GM12874 (cell line): ENCODE data around the gene ACSF3.

ENCODE experiments used
- TF ChIP-seq, protein P1 (sequence below): IDR thresholded peaks from 2 replicates; pipeline ENCODE4 v1.5.1; 2011; ENCODE audit warnings: low read depth, mild to moderate bottlenecking, control low read depth, low read length, moderate library complexity; ENCODE audit not compliant: insufficient read depth

The ACSF3 gene

DNA sequence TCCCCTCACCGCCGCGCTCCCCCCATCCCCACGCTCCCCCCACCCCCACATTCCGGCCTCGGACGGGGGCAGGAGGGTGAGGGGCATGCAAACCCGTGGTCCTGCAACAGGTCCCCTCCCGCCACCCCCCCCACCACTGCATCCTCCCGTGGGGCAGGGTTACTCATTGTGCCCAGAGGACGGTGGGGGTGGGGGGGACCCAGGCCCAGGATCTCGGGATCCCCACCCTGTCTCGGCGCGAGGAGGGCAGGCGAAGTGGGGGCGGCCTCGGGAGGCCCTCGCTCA, 98.2 kb downstream of the ACSF3 start:
- TF ChIP-seq, protein P1, sequence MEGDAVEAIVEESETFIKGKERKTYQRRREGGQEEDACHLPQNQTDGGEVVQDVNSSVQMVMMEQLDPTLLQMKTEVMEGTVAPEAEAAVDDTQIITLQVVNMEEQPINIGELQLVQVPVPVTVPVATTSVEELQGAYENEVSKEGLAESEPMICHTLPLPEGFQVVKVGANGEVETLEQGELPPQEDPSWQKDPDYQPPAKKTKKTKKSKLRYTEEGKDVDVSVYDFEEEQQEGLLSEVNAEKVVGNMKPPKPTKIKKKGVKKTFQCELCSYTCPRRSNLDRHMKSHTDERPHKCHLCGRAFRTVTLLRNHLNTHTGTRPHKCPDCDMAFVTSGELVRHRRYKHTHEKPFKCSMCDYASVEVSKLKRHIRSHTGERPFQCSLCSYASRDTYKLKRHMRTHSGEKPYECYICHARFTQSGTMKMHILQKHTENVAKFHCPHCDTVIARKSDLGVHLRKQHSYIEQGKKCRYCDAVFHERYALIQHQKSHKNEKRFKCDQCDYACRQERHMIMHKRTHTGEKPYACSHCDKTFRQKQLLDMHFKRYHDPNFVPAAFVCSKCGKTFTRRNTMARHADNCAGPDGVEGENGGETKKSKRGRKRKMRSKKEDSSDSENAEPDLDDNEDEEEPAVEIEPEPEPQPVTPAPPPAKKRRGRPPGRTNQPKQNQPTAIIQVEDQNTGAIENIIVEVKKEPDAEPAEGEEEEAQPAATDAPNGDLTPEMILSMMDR: no peak

DNA sequence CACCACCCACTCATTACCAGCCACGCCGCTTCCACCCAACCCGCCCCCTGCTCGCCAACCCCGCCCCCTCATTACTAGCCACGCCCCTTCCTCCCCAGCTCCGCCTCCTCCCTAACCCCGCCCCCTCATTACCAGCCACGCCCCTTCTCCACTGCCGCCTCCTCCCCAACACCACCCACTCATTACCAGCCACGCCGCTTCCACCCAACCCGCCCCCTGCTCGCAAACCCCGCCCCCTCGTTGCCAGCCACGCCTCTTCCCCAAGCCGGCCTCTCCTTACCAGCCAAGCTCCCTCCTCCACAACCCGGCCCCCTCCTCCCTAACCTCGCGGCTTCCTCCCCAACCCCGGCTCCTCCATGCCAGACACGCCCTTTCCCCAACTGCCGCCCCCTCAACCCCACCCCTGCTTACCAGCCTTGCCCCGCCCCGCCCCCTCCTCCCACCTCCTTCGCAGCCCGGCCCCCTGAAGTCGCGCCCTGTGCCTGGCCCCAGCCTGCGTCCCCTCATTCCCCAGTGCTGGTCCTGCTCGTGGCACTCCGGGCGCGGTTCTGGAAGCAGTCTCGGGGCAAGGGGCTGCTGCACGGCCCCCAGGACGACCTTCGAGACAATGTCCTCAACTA, 99.4 kb downstream of the ACSF3 start:
- TF ChIP-seq, protein P1: no peak

DNA sequence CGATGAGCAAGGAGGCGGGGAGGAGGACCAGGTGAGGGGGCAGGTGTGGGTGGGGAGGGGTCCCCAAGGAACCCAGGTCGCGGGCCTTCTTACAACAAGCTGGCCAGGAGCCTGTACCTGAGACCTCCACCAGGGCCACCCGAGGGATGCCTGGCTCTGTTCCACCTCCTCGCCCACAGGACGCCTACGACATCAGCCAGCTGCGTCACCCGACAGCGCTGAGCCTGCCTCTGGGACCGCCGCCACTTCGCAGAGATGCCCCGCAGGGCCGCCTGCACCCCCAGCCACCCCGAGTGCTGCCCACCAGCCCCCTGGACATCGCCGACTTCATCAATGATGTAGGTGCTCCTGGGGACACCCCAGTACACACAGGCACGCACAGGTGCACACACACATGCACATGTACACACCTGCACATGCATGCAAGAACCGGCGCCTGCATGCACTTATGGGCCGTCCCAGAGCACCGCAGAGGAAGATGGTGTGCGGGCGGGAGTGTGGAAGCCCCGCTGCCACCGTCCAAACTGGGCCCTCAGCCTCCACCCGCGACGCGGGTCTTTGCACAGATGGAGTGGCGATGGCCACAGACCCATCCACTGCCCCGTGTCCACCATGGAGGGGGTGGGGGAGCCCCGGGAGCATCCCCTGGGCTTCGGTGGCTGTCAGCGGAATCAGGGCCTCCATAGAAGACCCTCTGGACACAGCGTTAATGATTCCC, 100.1 kb downstream of the ACSF3 start:
- TF ChIP-seq, protein P1: no peak

DNA sequence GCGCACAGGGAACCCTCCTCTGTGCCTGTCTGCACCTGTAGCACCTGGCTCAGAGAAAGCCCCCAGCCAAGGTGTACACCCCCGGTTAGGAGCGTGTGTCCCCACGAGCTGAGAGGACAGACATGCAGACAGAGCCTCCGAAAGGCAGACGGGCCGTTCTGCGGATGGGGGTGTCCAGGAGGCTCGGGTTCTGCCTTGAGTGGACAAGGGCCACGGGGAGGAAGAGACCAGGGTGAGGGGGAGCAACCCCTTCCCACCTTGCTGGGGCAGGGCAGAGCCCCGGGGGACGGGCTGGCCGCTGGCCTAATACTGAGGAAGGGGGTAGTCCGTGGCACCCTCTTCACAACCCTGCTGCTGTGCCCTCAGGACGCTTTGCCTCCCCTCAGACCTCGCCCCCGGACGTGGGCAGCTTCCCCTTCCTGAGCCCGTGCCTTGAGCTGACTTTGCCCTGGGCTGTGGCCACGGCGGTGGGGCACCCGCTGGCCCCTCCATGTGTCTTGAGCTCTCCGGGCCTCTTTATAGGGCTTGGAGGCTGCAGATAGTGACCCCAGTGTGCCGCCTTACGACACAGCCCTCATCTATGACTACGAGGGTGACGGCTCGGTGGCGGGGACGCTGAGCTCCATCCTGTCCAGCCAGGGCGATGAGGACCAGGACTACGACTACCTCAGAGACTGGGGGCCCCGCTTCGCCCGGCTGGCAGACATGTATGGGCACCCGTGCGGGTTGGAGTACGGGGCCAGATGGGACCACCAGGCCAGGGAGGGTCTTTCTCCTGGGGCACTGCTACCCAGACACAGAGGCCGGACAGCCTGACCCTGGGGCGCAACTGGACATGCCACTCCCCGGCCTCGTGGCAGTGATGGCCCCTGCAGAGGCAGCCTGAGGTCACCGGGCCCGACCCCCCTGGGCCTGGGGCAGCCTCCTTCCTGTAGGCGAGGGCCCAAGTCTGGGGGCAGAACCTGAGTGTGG, 101.0 kb downstream of the ACSF3 start:
- TF ChIP-seq, protein P1: no peak

DNA sequence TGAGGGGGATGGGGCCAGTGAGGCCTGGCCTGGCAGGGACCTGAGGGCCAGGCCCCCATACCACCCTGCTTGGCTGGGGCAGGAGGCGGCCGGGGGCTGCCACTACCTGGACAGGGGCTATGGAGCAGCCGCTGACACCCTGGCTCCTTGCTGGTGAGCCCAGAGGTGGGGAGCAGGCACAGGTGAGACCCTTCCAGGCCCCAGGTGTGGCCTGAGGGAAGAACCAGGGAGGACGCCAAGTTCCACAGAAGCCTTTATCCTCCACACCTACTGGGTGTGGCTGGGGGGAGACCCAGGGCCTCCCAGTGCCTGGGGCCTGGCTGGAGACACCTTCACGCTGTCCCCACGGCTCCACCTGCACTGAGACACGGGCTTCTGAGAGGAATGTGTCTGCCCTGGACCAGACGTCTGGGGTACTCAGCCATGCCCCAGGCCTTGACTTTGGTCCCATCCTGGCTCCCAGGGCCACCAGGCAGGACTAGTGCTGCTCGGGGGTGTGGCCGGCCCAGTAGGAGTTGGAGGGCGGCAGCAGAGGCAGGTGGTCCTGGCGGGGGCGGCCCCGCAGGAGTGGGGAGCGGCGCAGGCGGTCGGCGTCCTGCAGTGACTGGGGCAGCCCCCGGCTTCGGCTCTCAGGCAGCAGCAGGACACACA, 102.0 kb downstream of the ACSF3 start:
- TF ChIP-seq, protein P1: no peak

DNA sequence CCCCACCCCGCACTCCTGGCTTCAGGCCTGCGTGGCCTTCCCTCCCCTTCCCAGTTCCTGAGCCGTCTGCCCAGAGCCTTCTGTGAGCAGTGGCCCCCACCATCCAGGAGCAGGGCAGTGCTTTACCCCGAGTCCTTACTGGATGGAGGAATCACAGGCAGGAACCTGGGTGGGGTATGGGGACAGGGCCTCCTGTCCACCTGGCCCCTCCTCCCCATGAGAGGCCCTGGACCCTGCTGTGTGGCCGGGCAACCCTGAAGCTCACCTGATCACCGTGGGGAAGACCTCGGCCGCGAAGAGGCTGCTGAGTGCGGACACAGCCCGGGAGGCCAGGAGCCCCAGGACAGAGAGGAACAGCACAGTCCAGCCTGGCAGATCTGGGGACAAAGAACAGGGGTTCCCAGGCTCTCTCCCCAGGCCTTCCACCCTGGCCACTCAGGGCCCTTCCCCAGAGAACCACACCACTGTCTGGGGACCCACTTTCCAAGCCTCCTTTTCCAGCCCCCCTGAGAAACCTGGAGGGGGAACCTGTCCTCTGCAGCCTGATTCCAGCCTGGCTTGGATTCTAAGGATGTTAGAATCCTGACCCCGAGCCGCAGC, 103.5 kb downstream of the ACSF3 start:
- TF ChIP-seq, protein P1: no peak
